Upper lobe of left lung (tissue), 6 donors: ENCODE results near the gene SLC26A1. TPM values are rescaled to one million over a fixed set of nuclear protein-coding genes. Genes with fewer than 3 reads are reported as not detected.

Experiments used
- ATAC-seq, 2 donors: fragments of 200-7000 bp; cut with Tn5 transposase; one replicate each; pipeline ENCODE4 v1.9.1; 2022; ENCODE audit warnings: mild to moderate bottlenecking in 2 of 2, moderate library complexity in 2 of 2; ENCODE audit not compliant: low FRiP score in 2 of 2
- DNase-seq, 2 donors: peaks; one replicate each; pipeline ENCODE4 v3.0.0-alpha.2; 2019 to 2020
- H3K27ac ChIP-seq, 4 donors: fragments of 200-600 bp; sonication (generic); one replicate each; pipeline ENCODE4 v1.5.1; 2016 to 2019
- H3K27me3 ChIP-seq, 4 donors: fragments of 200-600 bp; sonication (generic); one replicate each; pipeline ENCODE4 v1.5.1; 2017 to 2019
- H3K36me3 ChIP-seq, 4 donors: fragments of 200-600 bp; sonication (generic); one replicate each; pipeline ENCODE4 v1.5.1; 2016 to 2019
- H3K4me1 ChIP-seq, 4 donors: fragments of 200-600 bp; sonication (generic); one replicate each; pipeline ENCODE4 v1.5.1; 2018 to 2019
- H3K4me3 ChIP-seq, 4 donors: fragments of 200-600 bp; sonication (generic); one replicate each; pipeline ENCODE4 v1.5.1; 2017 to 2019; ENCODE audit warnings: mild to moderate bottlenecking in 2 of 4, moderate library complexity in 1 of 4
- H3K9me3 ChIP-seq, 4 donors: fragments of 200-600 bp; sonication (generic); one replicate each; pipeline ENCODE4 v1.5.1; 2018 to 2019
- CTCF ChIP-seq, 6 experiments: fragments of 450-650 bp in 4 of 6; fragments of 200-600 bp in 2 of 6; sonication (generic) in 2 of 6; IDR thresholded peaks; one replicate each; pipeline ENCODE4 v1.5.1; 2016 to 2019; ENCODE audit warnings: antibody characterized with exemption in 6 of 6
- EP300 ChIP-seq, 4 donors: sonication (generic); formaldehyde crosslinking; IDR thresholded peaks; one replicate each; pipeline ENCODE4 v1.5.1; 2017; ENCODE audit warnings: antibody characterized with exemption in 4 of 4, control low read depth in 2 of 4
- POLR2A ChIP-seq, 4 donors: fragments of 450-650 bp; IDR thresholded peaks; one replicate each; pipeline ENCODE4 v1.5.1; 2016 to 2017; ENCODE audit warnings: antibody characterized with exemption in 4 of 4, mild to moderate bottlenecking in 2 of 4
- POLR2AphosphoS5 ChIP-seq, 2 donors: sonication (generic); formaldehyde crosslinking; IDR thresholded peaks; one replicate each; pipeline ENCODE4 v1.5.1; 2017; ENCODE audit warnings: antibody characterized with exemption in 2 of 2
- WGBS, 2 donors: methylation state at CpG; one replicate each; pipeline ENCODE4 v1.1.5; 2017 to 2018; 5-methylcytosine and 5-hydroxymethylcytosine counted together
- total RNA-seq, 6 donors: library from RNA; depleted of rRNA in 4 of 6; stranded (reverse); fragments of >200 nt in 4 of 6; gene quantifications; one replicate each; pipeline versions ENCODE4 v1.1.0 to v1.2.1, GENCODE V29; 2016 to 2021
- donor health status: DM: no; HTN: no; CAD: no; lungs with moderate emphysema.
- donor health status: DM: no; HTN: yes; CAD: no; lungs with severe emphysema.

The SLC26A1 gene
- total RNA-seq, 6 donors from 2014 or later = 0.39 to 2.1 (median 0.68) TPM

GRCh38 chr4:1023075-1023640 is 30.0 kb upstream of the SLC26A1 start:
- Histone ChIP-seq H3K36me3 (peaks cover 0 to 21% (median 5%) of the 10 kb centered on the region in 4 donors), H3K9me3 (no peaks in the 10 kb centered on the region), H3K27ac (no peak overlapping the region), H3K4me3 (no peak overlapping the region), H3K27me3 (no peaks in the 10 kb centered on the region), H3K4me1 (no peaks in the 10 kb centered on the region)
- 96 to 98% methylated on average over 7 to 8 of the region's 20 CpGs for WGBS, 2 donors
- DNase-seq = peak in 1 of 2 donors; percentile 73
- TF ChIP-seq EP300 (IDR thresholded peaks at IDR 0.05) = no peak
- TF ChIP-seq POLR2A (IDR thresholded peaks at IDR 0.05) = no peak
- no peak for TF ChIP-seq POLR2AphosphoS5 (IDR thresholded peaks at IDR 0.05)
- TF ChIP-seq CTCF (IDR thresholded peaks at IDR 0.05) = no peak
- no peak for ATAC-seq

- no peak for ATAC-seq
Measured at GRCh38 chr4:1022739-1023066, 29.5 kb upstream of the SLC26A1 start.

GRCh38 chr4:1022051-1022738 is 29.0 kb upstream of the SLC26A1 start:
- TF ChIP-seq EP300 (IDR thresholded peaks at IDR 0.05) (no peak), POLR2A (IDR thresholded peaks at IDR 0.05) (no peak), CTCF (IDR thresholded peaks at IDR 0.05) (no peak), POLR2AphosphoS5 (IDR thresholded peaks at IDR 0.05) (no peak)
- Histone ChIP-seq H3K9me3 (no peaks in the 10 kb centered on the region), H3K4me3 (no peak overlapping the region), H3K27me3 (no peaks in the 10 kb centered on the region), H3K4me1 (no peaks in the 10 kb centered on the region), H3K36me3 (peaks cover 0 to 21% (median 5%) of the 10 kb centered on the region in 4 donors), H3K27ac (no peak overlapping the region)
- WGBS, 2 donors = 94 to 96% methylated on average over 20 to 40 of the region's 46 CpGs
- ATAC-seq (no peak), DNase-seq (peak in 1 of 2 donors; percentile 83)

More at GRCh38 chr4:1022739-1023066, 29.5 kb upstream of the SLC26A1 start:
- Histone ChIP-seq H3K4me3 (no peak overlapping the region), H3K27ac (no peak overlapping the region), H3K9me3 (no peaks in the 10 kb centered on the region), H3K27me3 (no peaks in the 10 kb centered on the region), H3K36me3 (peaks cover 0 to 21% (median 5%) of the 10 kb centered on the region in 4 donors), H3K4me1 (no peaks in the 10 kb centered on the region)
- TF ChIP-seq CTCF (IDR thresholded peaks at IDR 0.05) = no peak
- TF ChIP-seq POLR2AphosphoS5 (IDR thresholded peaks at IDR 0.05) = no peak
- no peak for TF ChIP-seq EP300 (IDR thresholded peaks at IDR 0.05)
- no peak for TF ChIP-seq POLR2A (IDR thresholded peaks at IDR 0.05)
- no peak for DNase-seq
- WGBS, 2 donors = 93 to 94% methylated on average over 13 to 19 of the region's 19 CpGs

GRCh38 chr4:1021386-1022050 is 28.3 kb upstream of the SLC26A1 start:
- H3K27me3 ChIP-seq = no peaks in the 10 kb centered on the region
- H3K9me3 ChIP-seq = no peaks in the 10 kb centered on the region
- DNase-seq = peak in 1 of 2 donors; percentile 75
- no peak overlapping the region for H3K27ac ChIP-seq
- no peaks in the 10 kb centered on the region for H3K4me1 ChIP-seq
- peaks cover 0 to 21% (median 5%) of the 10 kb centered on the region in 4 donors for H3K36me3 ChIP-seq
- H3K4me3 ChIP-seq = no peak overlapping the region
- 91 to 92% methylated on average over 8 to 14 of the region's 19 CpGs for WGBS, 2 donors
- TF ChIP-seq CTCF (IDR thresholded peaks at IDR 0.05) = no peak
- TF ChIP-seq POLR2A (IDR thresholded peaks at IDR 0.05) = no peak
- no peak for TF ChIP-seq EP300 (IDR thresholded peaks at IDR 0.05)
- no peak for TF ChIP-seq POLR2AphosphoS5 (IDR thresholded peaks at IDR 0.05)
- ATAC-seq = no peak
